ENCODE results near the gene ARAP1. TPM values are rescaled to one million over a fixed set of nuclear protein-coding genes. Genes with fewer than 3 reads are reported as not detected.

Gene ARAP1
- total RNA-seq, 1 experiment from 2014 or later = 66.1 TPM

DNA sequence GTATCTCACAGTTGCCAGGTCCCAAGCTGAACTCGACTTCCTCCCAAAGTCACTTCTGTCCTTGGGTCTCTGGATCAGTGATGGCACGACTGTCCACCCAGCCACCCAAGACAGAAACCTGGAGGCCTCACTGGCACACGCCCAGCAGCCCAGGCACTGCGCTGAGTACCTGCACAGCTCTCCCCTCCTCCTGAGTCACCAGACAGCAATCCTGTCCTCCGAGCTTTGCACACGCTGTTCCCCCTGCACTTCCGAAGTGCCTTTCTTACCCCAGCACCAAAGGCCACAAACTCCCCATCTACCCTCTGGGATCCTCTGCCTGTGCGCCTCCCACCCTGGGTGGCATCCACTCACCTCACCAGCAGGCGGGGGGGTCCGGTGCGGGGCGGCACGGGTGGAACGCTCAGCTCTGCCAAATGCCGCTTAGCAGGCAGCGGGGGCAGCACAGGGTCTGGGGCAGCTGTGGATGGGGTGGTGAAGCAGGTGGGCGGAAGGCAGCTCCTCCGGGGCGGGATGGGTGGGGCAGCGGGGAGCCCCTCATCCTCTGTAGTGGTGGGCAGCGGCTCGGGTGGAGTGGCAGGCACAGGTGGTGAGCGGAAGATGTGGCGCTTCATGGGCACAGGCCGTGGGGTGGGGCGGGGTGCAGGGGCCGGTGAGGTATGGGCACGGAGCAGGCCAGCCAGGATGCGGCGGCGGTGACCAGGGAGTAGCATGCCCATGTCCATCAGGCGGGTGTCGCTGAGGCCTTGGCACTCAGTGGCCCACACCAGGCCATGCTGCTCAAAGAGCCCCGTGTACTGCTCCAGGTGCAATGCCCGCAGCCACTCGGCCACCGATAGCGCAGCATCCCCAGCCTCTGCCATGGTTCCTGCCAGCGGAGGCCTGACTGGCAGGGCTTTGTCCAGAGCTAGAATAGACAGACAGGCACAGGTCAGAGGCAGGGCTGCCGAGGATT, 25.7 kb downstream of the ARAP1 start:
- H3K9me3 ChIP-seq (ENCODE audit: low read depth, low read length, poor library complexity, severe bottlenecking) = no peaks in the 10 kb centered on the region
- H3K4me3 ChIP-seq (ENCODE audit: low read depth, low read length, poor library complexity, severe bottlenecking) = no peak overlapping the region
- intact Hi-C loops (cut with micrococcal nuclease; ENCODE audit: unreplicated experiment) = loop anchor here (5.0 to 10.0 kb wide), 2 partner anchors 518 to 566 kb away; no protein-coding TSS in a partner anchor
- H3K27ac ChIP-seq (ENCODE audit: low read depth, low read length, poor library complexity, severe bottlenecking) = no peak overlapping the region
- H3K27me3 ChIP-seq (replicated peaks; ENCODE audit: insufficient read depth, low read depth, low read length, poor library complexity) = no peaks in the 10 kb centered on the region
- CTCF ChIA-PET = interaction anchor here (0.6 to 0.7 kb wide), 2 partner anchors 52 to 451 kb away, joined by 5 to 7 read pairs; no protein-coding TSS in a partner anchor
- TF ChIP-seq, protein P1, sequence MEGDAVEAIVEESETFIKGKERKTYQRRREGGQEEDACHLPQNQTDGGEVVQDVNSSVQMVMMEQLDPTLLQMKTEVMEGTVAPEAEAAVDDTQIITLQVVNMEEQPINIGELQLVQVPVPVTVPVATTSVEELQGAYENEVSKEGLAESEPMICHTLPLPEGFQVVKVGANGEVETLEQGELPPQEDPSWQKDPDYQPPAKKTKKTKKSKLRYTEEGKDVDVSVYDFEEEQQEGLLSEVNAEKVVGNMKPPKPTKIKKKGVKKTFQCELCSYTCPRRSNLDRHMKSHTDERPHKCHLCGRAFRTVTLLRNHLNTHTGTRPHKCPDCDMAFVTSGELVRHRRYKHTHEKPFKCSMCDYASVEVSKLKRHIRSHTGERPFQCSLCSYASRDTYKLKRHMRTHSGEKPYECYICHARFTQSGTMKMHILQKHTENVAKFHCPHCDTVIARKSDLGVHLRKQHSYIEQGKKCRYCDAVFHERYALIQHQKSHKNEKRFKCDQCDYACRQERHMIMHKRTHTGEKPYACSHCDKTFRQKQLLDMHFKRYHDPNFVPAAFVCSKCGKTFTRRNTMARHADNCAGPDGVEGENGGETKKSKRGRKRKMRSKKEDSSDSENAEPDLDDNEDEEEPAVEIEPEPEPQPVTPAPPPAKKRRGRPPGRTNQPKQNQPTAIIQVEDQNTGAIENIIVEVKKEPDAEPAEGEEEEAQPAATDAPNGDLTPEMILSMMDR (conservative IDR thresholded peaks at IDR 0.05; ENCODE audit: low read depth, low read length) = no peak
- TF ChIP-seq EZH2 (IDR thresholded peaks at IDR 0.05; ENCODE audit: borderline replicate concordance, low read depth, low read length, poor library complexity, severe bottlenecking) = no peak
- no peak for DNase-seq (ENCODE audit: low spot score)
- H3K36me3 ChIP-seq (ENCODE audit: insufficient read depth, low read length, poor library complexity, severe bottlenecking) = no peaks in the 10 kb centered on the region
- POLR2A ChIA-PET (ENCODE audit: low non-redundant PET) = no interaction called here
- no TSS peak for BruUV-seq (replicated peaks)
- H3K4me1 ChIP-seq (ENCODE audit: insufficient read depth, low read length, poor library complexity, severe bottlenecking) = peaks cover 7% of the 10 kb centered on the region

DNA sequence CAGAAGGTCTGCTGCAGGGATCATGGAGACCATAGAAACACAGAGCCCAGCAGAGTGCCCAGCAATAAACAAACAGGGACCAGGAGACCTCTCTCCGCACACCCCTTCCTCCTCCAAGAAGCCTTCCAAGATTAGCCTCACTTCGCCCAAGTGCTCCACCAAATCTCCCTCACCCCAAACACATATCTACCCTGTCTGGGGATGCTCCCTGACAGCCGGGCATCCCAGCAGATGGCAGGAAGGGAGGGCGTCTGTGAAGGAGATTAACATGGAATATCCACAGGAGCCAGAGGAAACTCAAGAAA, 26.5 kb downstream of the ARAP1 start:
- Histone ChIP-seq H3K27me3 (replicated peaks; ENCODE audit: insufficient read depth, low read depth, low read length, poor library complexity) (no peaks in the 10 kb centered on the region), H3K27ac (ENCODE audit: low read depth, low read length, poor library complexity, severe bottlenecking) (no peak overlapping the region), H3K4me1 (ENCODE audit: insufficient read depth, low read length, poor library complexity, severe bottlenecking) (peaks cover 15% of the 10 kb centered on the region), H3K9me3 (ENCODE audit: low read depth, low read length, poor library complexity, severe bottlenecking) (no peaks in the 10 kb centered on the region), H3K4me3 (ENCODE audit: low read depth, low read length, poor library complexity, severe bottlenecking) (no peak overlapping the region), H3K36me3 (ENCODE audit: insufficient read depth, low read length, poor library complexity, severe bottlenecking) (no peaks in the 10 kb centered on the region)
- TF ChIP-seq, protein P1 (conservative IDR thresholded peaks at IDR 0.05; ENCODE audit: low read depth, low read length) = no peak
- no peak for TF ChIP-seq EZH2 (IDR thresholded peaks at IDR 0.05; ENCODE audit: borderline replicate concordance, low read depth, low read length, poor library complexity, severe bottlenecking)
- intact Hi-C loops (cut with micrococcal nuclease; ENCODE audit: unreplicated experiment) = loop anchor here (1.0 to 10.0 kb wide), 4 partner anchors 68 to 567 kb away; no protein-coding TSS in a partner anchor
- DNase-seq (ENCODE audit: low spot score) = no peak
- ChIA-PET POLR2A (ENCODE audit: low non-redundant PET) (no interaction called here), CTCF (interaction anchor here (0.6 to 1.4 kb wide), 14 partner anchors 9 to 899 kb away, joined by 3 to 21 read pairs (median 6); partner anchors contain the start of gene STARD10)
- no TSS peak for BruUV-seq (replicated peaks)

DNA sequence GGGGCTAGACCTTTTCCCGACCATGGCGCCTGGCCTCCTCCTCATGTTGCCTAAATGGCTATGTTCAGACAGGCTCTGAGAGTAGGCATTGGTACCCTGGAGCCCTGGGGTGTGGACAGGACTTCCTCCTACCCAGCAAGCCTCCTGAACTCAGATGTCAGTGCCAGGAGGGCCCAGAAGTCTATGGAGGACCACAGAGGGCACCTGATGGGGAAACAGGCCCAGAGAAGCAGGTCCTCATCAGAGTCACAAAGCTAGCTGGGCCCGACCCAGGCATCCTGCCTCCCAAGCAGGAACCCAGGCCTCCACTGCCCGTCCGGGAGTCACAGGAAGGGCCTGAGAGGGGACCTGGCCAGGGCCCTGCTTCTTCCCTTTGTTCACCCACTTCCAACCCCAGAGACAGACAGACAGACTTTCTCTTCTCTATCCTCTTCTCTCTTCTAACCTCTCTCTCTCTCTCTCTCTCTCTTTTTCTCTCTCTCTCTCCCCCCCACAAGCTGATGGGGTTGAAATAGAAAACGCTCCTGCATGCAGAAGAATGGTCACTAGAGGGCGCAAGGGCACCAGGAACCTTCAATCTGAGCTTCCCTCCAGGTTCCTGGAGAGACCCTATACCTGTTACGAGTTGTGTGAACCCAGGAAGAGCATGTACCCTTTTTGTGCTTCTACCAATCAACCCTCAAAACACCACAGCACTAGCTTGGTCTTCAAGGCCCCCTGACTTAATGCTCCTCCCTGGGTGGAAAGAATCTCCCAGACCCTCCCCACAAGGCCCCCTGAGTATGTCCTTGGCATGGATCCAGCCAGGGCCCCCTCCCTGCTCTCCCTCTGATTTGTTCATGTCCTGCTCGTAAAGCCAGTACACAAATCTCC, 27.1 kb downstream of the ARAP1 start:
- intact Hi-C loops (cut with micrococcal nuclease; ENCODE audit: unreplicated experiment) = loop anchor here (1.0 to 10.0 kb wide), 4 partner anchors 68 to 567 kb away; no protein-coding TSS in a partner anchor
- peak; percentile 90 for DNase-seq (ENCODE audit: low spot score)
- POLR2A ChIA-PET (ENCODE audit: low non-redundant PET) = no interaction called here
- Histone ChIP-seq H3K4me3 (ENCODE audit: low read depth, low read length, poor library complexity, severe bottlenecking) (no peak overlapping the region), H3K36me3 (ENCODE audit: insufficient read depth, low read length, poor library complexity, severe bottlenecking) (no peaks in the 10 kb centered on the region), H3K27me3 (replicated peaks; ENCODE audit: insufficient read depth, low read depth, low read length, poor library complexity) (no peaks in the 10 kb centered on the region), H3K9me3 (ENCODE audit: low read depth, low read length, poor library complexity, severe bottlenecking) (no peaks in the 10 kb centered on the region), H3K27ac (ENCODE audit: low read depth, low read length, poor library complexity, severe bottlenecking) (no peak overlapping the region), H3K4me1 (ENCODE audit: insufficient read depth, low read length, poor library complexity, severe bottlenecking) (peaks cover 19% of the 10 kb centered on the region)
- no TSS peak for BruUV-seq (replicated peaks)
- CTCF ChIA-PET = interaction anchor here (0.5 to 1.4 kb wide), 17 partner anchors 9 to 899 kb away, joined by 3 to 21 read pairs (median 5); partner anchors contain the start of gene STARD10
- TF ChIP-seq, protein P1 (conservative IDR thresholded peaks at IDR 0.05; ENCODE audit: low read depth, low read length) = peak; percentile 97
- no peak for TF ChIP-seq EZH2 (IDR thresholded peaks at IDR 0.05; ENCODE audit: borderline replicate concordance, low read depth, low read length, poor library complexity, severe bottlenecking)

Data from A673 (cell line).